ENCODE measurements around the gene GRIN1. TPM values are rescaled to one million over a fixed set of nuclear protein-coding genes. Genes with fewer than 3 reads are reported as not detected.

GRIN1 gene
- total and polyA plus RNA-seq, 2 donors (not counting 1 experiment from before 2014, with no cell fraction given) = 0.04 TPM; not detected in 1

DNA sequence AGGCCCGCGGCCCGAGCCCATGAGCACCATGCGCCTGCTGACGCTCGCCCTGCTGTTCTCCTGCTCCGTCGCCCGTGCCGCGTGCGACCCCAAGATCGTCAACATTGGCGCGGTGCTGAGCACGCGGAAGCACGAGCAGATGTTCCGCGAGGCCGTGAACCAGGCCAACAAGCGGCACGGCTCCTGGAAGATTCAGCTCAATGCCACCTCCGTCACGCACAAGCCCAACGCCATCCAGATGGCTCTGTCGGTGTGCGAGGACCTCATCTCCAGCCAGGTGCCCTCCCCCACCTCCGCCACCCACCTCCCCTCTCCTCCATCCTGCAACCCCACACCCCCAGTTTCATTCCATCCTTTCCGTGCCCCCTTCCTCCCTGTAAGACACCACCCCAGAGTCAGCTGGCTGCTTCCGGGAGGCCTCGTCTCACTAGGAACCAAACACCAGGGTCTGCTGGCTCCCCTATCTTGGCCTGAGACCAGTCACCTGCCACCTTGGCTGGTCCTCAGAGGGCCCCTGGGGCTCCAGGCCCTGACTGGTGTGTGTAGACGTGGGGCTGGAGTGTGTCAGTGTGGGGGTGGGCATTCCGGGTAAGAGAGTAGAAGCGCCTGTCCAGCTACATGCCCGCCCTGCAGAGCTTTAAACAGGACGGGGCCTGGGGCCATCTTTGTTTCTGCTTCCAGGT, 655 bp downstream of the GRIN1 start:
- Mint-ChIP-seq H3K9me3 (ENCODE audit: insufficient read depth) (no peaks in the 10 kb centered on the region), H3K4me1 (no peaks in the 10 kb centered on the region), H3K27me3 (peaks cover 60% of the 10 kb centered on the region), H3K27ac (no peak overlapping the region), H3K4me3 (no peak overlapping the region)
- DNase-seq (no peak), ATAC-seq (ENCODE audit: low read depth) (no peak)
- TF ChIP-seq, protein P1, sequence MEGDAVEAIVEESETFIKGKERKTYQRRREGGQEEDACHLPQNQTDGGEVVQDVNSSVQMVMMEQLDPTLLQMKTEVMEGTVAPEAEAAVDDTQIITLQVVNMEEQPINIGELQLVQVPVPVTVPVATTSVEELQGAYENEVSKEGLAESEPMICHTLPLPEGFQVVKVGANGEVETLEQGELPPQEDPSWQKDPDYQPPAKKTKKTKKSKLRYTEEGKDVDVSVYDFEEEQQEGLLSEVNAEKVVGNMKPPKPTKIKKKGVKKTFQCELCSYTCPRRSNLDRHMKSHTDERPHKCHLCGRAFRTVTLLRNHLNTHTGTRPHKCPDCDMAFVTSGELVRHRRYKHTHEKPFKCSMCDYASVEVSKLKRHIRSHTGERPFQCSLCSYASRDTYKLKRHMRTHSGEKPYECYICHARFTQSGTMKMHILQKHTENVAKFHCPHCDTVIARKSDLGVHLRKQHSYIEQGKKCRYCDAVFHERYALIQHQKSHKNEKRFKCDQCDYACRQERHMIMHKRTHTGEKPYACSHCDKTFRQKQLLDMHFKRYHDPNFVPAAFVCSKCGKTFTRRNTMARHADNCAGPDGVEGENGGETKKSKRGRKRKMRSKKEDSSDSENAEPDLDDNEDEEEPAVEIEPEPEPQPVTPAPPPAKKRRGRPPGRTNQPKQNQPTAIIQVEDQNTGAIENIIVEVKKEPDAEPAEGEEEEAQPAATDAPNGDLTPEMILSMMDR (IDR thresholded peaks at IDR 0.05) = no peak
- no peak for TF ChIP-seq EZH2 (IDR thresholded peaks at IDR 0.05; ENCODE audit: borderline replicate concordance, insufficient read depth, low read depth, low read length, poor library complexity, severe bottlenecking)
- Histone ChIP-seq H3K4me2 (replicated peaks; ENCODE audit: low read depth, low read length, poor library complexity, severe bottlenecking) (peak overlapping the region; percentile 40), H3K27ac (ENCODE audit: low read length in 2 of 2) (no peak overlapping the region), H3K9ac (ENCODE audit: low read length) (no peak overlapping the region), H4K20me1 (ENCODE audit: control insufficient read depth, insufficient read depth, low read length, poor library complexity, severe bottlenecking) (no peaks in the 10 kb centered on the region), H3K36me3 (replicated peaks in 1 of 2; ENCODE audit: control extremely low read depth in 1 of 2, control insufficient read depth in 1 of 2, extremely low read depth in 1 of 2, insufficient read depth in 2 of 2, low read length in 1 of 2) (no peaks in the 10 kb centered on the region), H3K79me2 (ENCODE audit: control insufficient read depth, insufficient read depth, low read length) (no peaks in the 10 kb centered on the region), H3K9me3 (ENCODE audit: control extremely low read depth in 1 of 3, control insufficient read depth in 2 of 3, insufficient read depth in 1 of 3, low read length in 2 of 3) (peaks cover 0 to 33% (median 0%) of the 10 kb centered on the region in 3 donors), H3K4me1 (ENCODE audit: control insufficient read depth in 2 of 2, insufficient read depth in 2 of 2, low read length in 2 of 2) (peaks cover 11 to 14% of the 10 kb centered on the region in 2 donors), H2AFZ (ENCODE audit: insufficient read depth, low read depth, low read length, poor library complexity, severe bottlenecking) (no peak overlapping the region), H3K27me3 (replicated peaks in 1 of 4; ENCODE audit: control extremely low read depth in 1 of 4, control insufficient read depth in 3 of 4, insufficient read depth in 4 of 4, low read length in 3 of 4) (peaks cover 0 to 81% (median 36%) of the 10 kb centered on the region in 4 experiments), H3K4me3 (ENCODE audit: control extremely low read depth in 1 of 5, extremely low read depth in 1 of 5, insufficient read depth in 1 of 5, low read depth in 2 of 5, low read length in 4 of 5) (no peak overlapping the region)
- POLR2A ChIA-PET = no interaction called here
- CTCF ChIA-PET = interaction anchor here (1.7 kb wide), 1 partner anchor 93 kb away, joined by 5 read pairs; the partner anchor contains the start of gene NPDC1
- intact Hi-C loops (cut with micrococcal nuclease) = no loop called here
- 45% methylated on average over 36 of the region's 37 CpGs for WGBS (ENCODE audit: insufficient coverage)
